Measurements from ENCODE around the gene CCL26.

The CCL26 gene

GRCh38 chr7:75811894-75812678 lies 40.1 kb upstream of the CCL26 start:
- H3K36me3 ChIP-seq (ENCODE audit: control insufficient read depth, insufficient read depth, low read length): no peaks in the 10 kb centered on the region
- no peak for DNase-seq (ENCODE audit: low read depth, low spot score)
- H3K4me1 ChIP-seq (ENCODE audit: control insufficient read depth, insufficient read depth, low read length): no peaks in the 10 kb centered on the region; the same call in 1 of the 2 replicates
- H3K9me3 ChIP-seq (ENCODE audit: control insufficient read depth, insufficient read depth, low read length): no peaks in the 10 kb centered on the region
- WGBS (ENCODE audit: insufficient coverage, insufficient read length): no CpG with 5 or more reads among the region's 11 CpGs
- H3K4me3 ChIP-seq (ENCODE audit: low read length): no peak overlapping the region
- H3K27ac ChIP-seq (ENCODE audit: low read length): no peak overlapping the region
- H3K27me3 ChIP-seq (ENCODE audit: control insufficient read depth, insufficient read depth, low read length): no peaks in the 10 kb centered on the region

- H3K4me3 ChIP-seq (ENCODE audit: low read length): no peak overlapping the region
- DNase-seq (ENCODE audit: low read depth, low spot score): no peak
- no peaks in the 10 kb centered on the region for H3K36me3 ChIP-seq (ENCODE audit: control insufficient read depth, insufficient read depth, low read length)
- no peaks in the 10 kb centered on the region for H3K27me3 ChIP-seq (ENCODE audit: control insufficient read depth, insufficient read depth, low read length)
- no peaks in the 10 kb centered on the region for H3K9me3 ChIP-seq (ENCODE audit: control insufficient read depth, insufficient read depth, low read length)
- WGBS (ENCODE audit: insufficient coverage, insufficient read length): no CpG with 5 or more reads among the region's 6 CpGs
- no peak overlapping the region for H3K27ac ChIP-seq (ENCODE audit: low read length)
- H3K4me1 ChIP-seq (ENCODE audit: control insufficient read depth, insufficient read depth, low read length): no peaks in the 10 kb centered on the region; the same call in 1 of the 2 replicates
Measured at GRCh38 chr7:75809396-75809795, 37.4 kb upstream of the CCL26 start.

- H3K36me3 ChIP-seq (ENCODE audit: control insufficient read depth, insufficient read depth, low read length): no peaks in the 10 kb centered on the region
- H3K27me3 ChIP-seq (ENCODE audit: control insufficient read depth, insufficient read depth, low read length): no peaks in the 10 kb centered on the region
- H3K4me3 ChIP-seq (ENCODE audit: low read length): no peak overlapping the region
- no peak overlapping the region for H3K27ac ChIP-seq (ENCODE audit: low read length)
- H3K4me1 ChIP-seq (ENCODE audit: control insufficient read depth, insufficient read depth, low read length): no peaks in the 10 kb centered on the region; the same call in 1 of the 2 replicates
- WGBS (ENCODE audit: insufficient coverage, insufficient read length): no CpG with 5 or more reads among the region's 6 CpGs
- no peaks in the 10 kb centered on the region for H3K9me3 ChIP-seq (ENCODE audit: control insufficient read depth, insufficient read depth, low read length)
- no peak for DNase-seq (ENCODE audit: low read depth, low spot score)
Measured at GRCh38 chr7:75808106-75808505, 36.1 kb upstream of the CCL26 start.

- Histone ChIP-seq H3K9me3 (ENCODE audit: control insufficient read depth, insufficient read depth, low read length) (no peaks in the 10 kb centered on the region), H3K4me3 (ENCODE audit: low read length) (no peak overlapping the region), H3K27me3 (ENCODE audit: control insufficient read depth, insufficient read depth, low read length) (no peaks in the 10 kb centered on the region), H3K27ac (ENCODE audit: low read length) (no peak overlapping the region), H3K36me3 (ENCODE audit: control insufficient read depth, insufficient read depth, low read length) (no peaks in the 10 kb centered on the region), H3K4me1 (ENCODE audit: control insufficient read depth, insufficient read depth, low read length) (no peaks in the 10 kb centered on the region; the same call in 1 of the 2 replicates)
- DNase-seq (ENCODE audit: low read depth, low spot score): no peak
- no CpG with 5 or more reads among the region's 9 CpGs for WGBS (ENCODE audit: insufficient coverage, insufficient read length)
Measured at GRCh38 chr7:75807452-75807851, 35.4 kb upstream of the CCL26 start.

- no peaks in the 10 kb centered on the region for H3K36me3 ChIP-seq (ENCODE audit: control insufficient read depth, insufficient read depth, low read length)
- no peak overlapping the region for H3K4me3 ChIP-seq (ENCODE audit: low read length)
- H3K27ac ChIP-seq (ENCODE audit: low read length): no peak overlapping the region
- DNase-seq (ENCODE audit: low read depth, low spot score): no peak
- H3K27me3 ChIP-seq (ENCODE audit: control insufficient read depth, insufficient read depth, low read length): no peaks in the 10 kb centered on the region
- WGBS (ENCODE audit: insufficient coverage, insufficient read length): no CpG with 5 or more reads among the region's 4 CpGs
- no peaks in the 10 kb centered on the region; the same call in 1 of the 2 replicates for H3K4me1 ChIP-seq (ENCODE audit: control insufficient read depth, insufficient read depth, low read length)
- H3K9me3 ChIP-seq (ENCODE audit: control insufficient read depth, insufficient read depth, low read length): no peaks in the 10 kb centered on the region
Measured at GRCh38 chr7:75806560-75807307, 34.7 kb upstream of the CCL26 start.

GRCh38 chr7:75804705-75805104 lies 32.7 kb upstream of the CCL26 start:
- H3K4me1 ChIP-seq (ENCODE audit: control insufficient read depth, insufficient read depth, low read length): no peaks in the 10 kb centered on the region; the same call in 1 of the 2 replicates
- no peak overlapping the region for H3K4me3 ChIP-seq (ENCODE audit: low read length)
- H3K9me3 ChIP-seq (ENCODE audit: control insufficient read depth, insufficient read depth, low read length): no peaks in the 10 kb centered on the region
- H3K27ac ChIP-seq (ENCODE audit: low read length): no peak overlapping the region
- no peaks in the 10 kb centered on the region for H3K27me3 ChIP-seq (ENCODE audit: control insufficient read depth, insufficient read depth, low read length)
- no peaks in the 10 kb centered on the region for H3K36me3 ChIP-seq (ENCODE audit: control insufficient read depth, insufficient read depth, low read length)
- WGBS (ENCODE audit: insufficient coverage, insufficient read length): no CpG with 5 or more reads among the region's 5 CpGs
- no peak for DNase-seq (ENCODE audit: low read depth, low spot score)

- no peaks in the 10 kb centered on the region; the same call in 1 of the 2 replicates for H3K4me1 ChIP-seq (ENCODE audit: control insufficient read depth, insufficient read depth, low read length)
- H3K27me3 ChIP-seq (ENCODE audit: control insufficient read depth, insufficient read depth, low read length): no peaks in the 10 kb centered on the region
- DNase-seq (ENCODE audit: low read depth, low spot score): no peak
- no peak overlapping the region for H3K4me3 ChIP-seq (ENCODE audit: low read length)
- WGBS (ENCODE audit: insufficient coverage, insufficient read length): no CpG with 5 or more reads among the region's 2 CpGs
- H3K27ac ChIP-seq (ENCODE audit: low read length): no peak overlapping the region
- no peaks in the 10 kb centered on the region for H3K9me3 ChIP-seq (ENCODE audit: control insufficient read depth, insufficient read depth, low read length)
- no peaks in the 10 kb centered on the region for H3K36me3 ChIP-seq (ENCODE audit: control insufficient read depth, insufficient read depth, low read length)
Measured at GRCh38 chr7:75804004-75804403, 32.0 kb upstream of the CCL26 start.

GRCh38 chr7:75802552-75802821 lies 30.5 kb upstream of the CCL26 start:
- DNase-seq (ENCODE audit: low read depth, low spot score): no peak
- H3K27me3 ChIP-seq (ENCODE audit: control insufficient read depth, insufficient read depth, low read length): no peaks in the 10 kb centered on the region
- no CpG with 5 or more reads among the region's 5 CpGs for WGBS (ENCODE audit: insufficient coverage, insufficient read length)
- no peaks in the 10 kb centered on the region for H3K36me3 ChIP-seq (ENCODE audit: control insufficient read depth, insufficient read depth, low read length)
- H3K27ac ChIP-seq (ENCODE audit: low read length): no peak overlapping the region
- H3K4me1 ChIP-seq (ENCODE audit: control insufficient read depth, insufficient read depth, low read length): no peaks in the 10 kb centered on the region
- no peaks in the 10 kb centered on the region for H3K9me3 ChIP-seq (ENCODE audit: control insufficient read depth, insufficient read depth, low read length)
- no peak overlapping the region for H3K4me3 ChIP-seq (ENCODE audit: low read length)

GRCh38 chr7:75798770-75799169 lies 26.8 kb upstream of the CCL26 start:
- H3K4me3 ChIP-seq (ENCODE audit: low read length): no peak overlapping the region
- no peaks in the 10 kb centered on the region for H3K9me3 ChIP-seq (ENCODE audit: control insufficient read depth, insufficient read depth, low read length)
- WGBS (ENCODE audit: insufficient coverage, insufficient read length): no CpG with 5 or more reads among the region's 4 CpGs
- no peak for DNase-seq (ENCODE audit: low read depth, low spot score)
- no peaks in the 10 kb centered on the region for H3K36me3 ChIP-seq (ENCODE audit: control insufficient read depth, insufficient read depth, low read length)
- no peak overlapping the region for H3K27ac ChIP-seq (ENCODE audit: low read length)
- no peaks in the 10 kb centered on the region for H3K27me3 ChIP-seq (ENCODE audit: control insufficient read depth, insufficient read depth, low read length)
- no peaks in the 10 kb centered on the region for H3K4me1 ChIP-seq (ENCODE audit: control insufficient read depth, insufficient read depth, low read length)

- no peak overlapping the region for H3K4me3 ChIP-seq (ENCODE audit: low read length)
- no peak overlapping the region for H3K27ac ChIP-seq (ENCODE audit: low read length)
- no CpG with 5 or more reads among the region's 6 CpGs for WGBS (ENCODE audit: insufficient coverage, insufficient read length)
- H3K36me3 ChIP-seq (ENCODE audit: control insufficient read depth, insufficient read depth, low read length): no peaks in the 10 kb centered on the region; the same call in 1 of the 2 replicates
- H3K27me3 ChIP-seq (ENCODE audit: control insufficient read depth, insufficient read depth, low read length): no peaks in the 10 kb centered on the region
- no peaks in the 10 kb centered on the region for H3K9me3 ChIP-seq (ENCODE audit: control insufficient read depth, insufficient read depth, low read length)
- no peaks in the 10 kb centered on the region for H3K4me1 ChIP-seq (ENCODE audit: control insufficient read depth, insufficient read depth, low read length)
- DNase-seq (ENCODE audit: low read depth, low spot score): no peak
Measured at GRCh38 chr7:75796420-75796819, 24.4 kb upstream of the CCL26 start.
